HG03432 (cell line): ENCODE measurements around the gene TSC22D2.

Experiments
- ATAC-seq: cut with Tn5 transposase; IDR thresholded peaks from one replicate; pipeline ENCODE4 v1.9.1; 2021; ENCODE audit warnings: mild to moderate bottlenecking, moderate library complexity; ENCODE audit not compliant: unreplicated experiment

TSC22D2 gene

GRCh38 chr3:150411106-150411460 is 3.0 kb downstream of the TSC22D2 start:
- no peak for ATAC-seq

GRCh38 chr3:150411546-150411945 is 3.4 kb downstream of the TSC22D2 start:
- ATAC-seq = no peak

GRCh38 chr3:150411976-150412375 is 3.9 kb downstream of the TSC22D2 start:
- no peak for ATAC-seq

- ATAC-seq = no peak
These were observed 4.6 kb downstream of the TSC22D2 start for GRCh38 chr3:150412561-150413231.

GRCh38 chr3:150414258-150414657 is 6.2 kb downstream of the TSC22D2 start:
- no peak for ATAC-seq

- ATAC-seq = no peak
These were observed 6.9 kb downstream of the TSC22D2 start for GRCh38 chr3:150414959-150415358.

- ATAC-seq = no peak
These were observed 11.2 kb downstream of the TSC22D2 start for GRCh38 chr3:150419076-150419868.

- no peak for ATAC-seq
These were observed 11.9 kb downstream of the TSC22D2 start for GRCh38 chr3:150419959-150420358.

GRCh38 chr3:150421256-150421655 is 13.2 kb downstream of the TSC22D2 start:
- ATAC-seq = no peak

GRCh38 chr3:150421799-150422548 is 13.9 kb downstream of the TSC22D2 start:
- ATAC-seq = no peak

- no peak for ATAC-seq
These were observed 14.8 kb downstream of the TSC22D2 start for GRCh38 chr3:150422907-150423306.

GRCh38 chr3:150423761-150424160 is 15.7 kb downstream of the TSC22D2 start:
- no peak for ATAC-seq

- ATAC-seq = no peak
These were observed 18.2 kb downstream of the TSC22D2 start for GRCh38 chr3:150426292-150426691.

GRCh38 chr3:150428562-150428961 is 20.5 kb downstream of the TSC22D2 start:
- no peak for ATAC-seq

GRCh38 chr3:150429767-150430671 is 21.9 kb downstream of the TSC22D2 start:
- no peak for ATAC-seq

- no peak for ATAC-seq
These were observed 25.2 kb downstream of the TSC22D2 start for GRCh38 chr3:150433347-150433746.

GRCh38 chr3:150434234-150434633 is 26.1 kb downstream of the TSC22D2 start:
- no peak for ATAC-seq

GRCh38 chr3:150436161-150436560 is 28.1 kb downstream of the TSC22D2 start:
- ATAC-seq = no peak

- ATAC-seq = no peak
These were observed 31.6 kb downstream of the TSC22D2 start for GRCh38 chr3:150439657-150440056.

- no peak for ATAC-seq
These were observed 35.2 kb downstream of the TSC22D2 start for GRCh38 chr3:150443331-150443741.

GRCh38 chr3:150444371-150444770 is 36.3 kb downstream of the TSC22D2 start:
- no peak for ATAC-seq
